HUES6 (cell line): ENCODE data around the gene G6PD.
"Not testable (repeated sequence)": the region's sequence is repeated elsewhere in the genome, so short reads cannot be mapped to it uniquely, and the experiment has no call there.

Experiments used
- H3K27ac ChIP-seq: 2 replicates; pipeline ENCODE4 v1.7.0; 2013; ENCODE audit warnings: low read depth, mild to moderate bottlenecking, low read length, inconsistent platforms
- H3K27me3 ChIP-seq: 2 replicates; pipeline ENCODE4 v1.6.1; 2013; ENCODE audit warnings: low read length; ENCODE audit not compliant: control insufficient read depth, insufficient read depth
- H3K36me3 ChIP-seq: 2 replicates; pipeline ENCODE4 v1.6.1; 2013; ENCODE audit warnings: low read length; ENCODE audit not compliant: control insufficient read depth, insufficient read depth
- H3K4me1 ChIP-seq: 2 replicates; pipeline ENCODE4 v1.6.1; 2013; ENCODE audit warnings: low read length; ENCODE audit not compliant: control insufficient read depth, insufficient read depth
- H3K4me3 ChIP-seq: 2 replicates; pipeline ENCODE4 v1.5.1; 2013; ENCODE audit warnings: low read depth, low read length
- H3K9ac ChIP-seq: one replicate; pipeline ENCODE4 v1.6.1; 2013; ENCODE audit warnings: mild to moderate bottlenecking, low read length
- H3K9me3 ChIP-seq: 2 replicates; pipeline ENCODE4 v1.6.1; 2013; ENCODE audit warnings: low read depth, low read length; ENCODE audit not compliant: control insufficient read depth, insufficient read depth

The G6PD gene

DNA sequence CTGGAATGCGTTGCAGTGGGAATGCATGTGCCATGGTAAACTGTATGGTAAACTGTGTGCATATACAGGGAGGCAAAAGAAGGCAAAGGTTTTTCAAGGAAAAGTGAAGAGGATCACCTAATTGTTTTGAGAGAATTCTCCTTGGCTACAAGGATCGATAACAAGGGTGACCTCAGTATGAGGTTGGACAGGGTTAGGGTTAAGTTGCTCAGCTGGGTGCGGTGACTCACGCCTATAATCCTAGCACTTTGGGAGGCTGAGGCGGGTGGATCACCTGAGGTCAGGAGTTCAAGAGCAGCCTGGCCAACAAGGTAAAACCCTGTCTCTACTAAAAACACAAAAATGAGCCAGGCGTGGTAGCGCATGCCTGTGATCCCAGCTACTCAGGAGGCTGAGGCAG, 45.2 kb downstream of the G6PD start:
- H3K27me3 ChIP-seq, H3K9ac ChIP-seq, H3K4me3 ChIP-seq, H3K27ac ChIP-seq, H3K4me1 ChIP-seq: not testable (repeated sequence)
- peaks cover 16% of the 10 kb centered on the region for H3K36me3 ChIP-seq
- peaks cover 17% of the 10 kb centered on the region; the same call in 1 of the 2 replicates for H3K9me3 ChIP-seq

DNA sequence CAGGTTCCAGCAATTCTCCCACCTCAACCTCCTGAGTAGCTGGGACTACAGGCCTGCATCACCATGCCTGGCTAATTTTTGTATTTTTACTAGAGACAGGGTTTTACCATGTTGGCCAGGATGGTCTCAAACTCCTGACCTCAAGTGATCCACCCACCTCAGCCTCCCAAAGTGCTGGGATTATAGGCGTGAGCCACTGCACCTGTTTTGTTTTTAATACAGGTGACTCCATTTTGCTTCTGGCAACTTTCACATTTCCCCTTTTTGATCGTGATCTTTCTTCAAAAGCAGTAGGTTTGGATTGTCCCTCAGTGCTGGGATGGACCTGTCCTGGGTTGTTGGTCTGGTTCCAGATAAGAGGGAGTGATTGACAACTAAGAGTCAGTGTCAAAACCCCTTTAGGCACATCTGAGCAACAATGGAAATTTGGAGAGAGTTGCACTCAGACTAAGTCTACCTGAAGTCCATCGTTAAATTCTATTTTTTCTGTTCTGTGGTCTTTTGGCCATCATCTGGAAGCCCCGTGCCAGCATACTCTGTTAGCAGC, 50.0 kb downstream of the G6PD start:
- not testable (repeated sequence) for H3K4me1 ChIP-seq, H3K27me3 ChIP-seq, H3K27ac ChIP-seq, H3K9ac ChIP-seq, H3K36me3 ChIP-seq, H3K4me3 ChIP-seq
- H3K9me3 ChIP-seq = peaks cover 14% of the 10 kb centered on the region; the same call in 1 of the 2 replicates

DNA sequence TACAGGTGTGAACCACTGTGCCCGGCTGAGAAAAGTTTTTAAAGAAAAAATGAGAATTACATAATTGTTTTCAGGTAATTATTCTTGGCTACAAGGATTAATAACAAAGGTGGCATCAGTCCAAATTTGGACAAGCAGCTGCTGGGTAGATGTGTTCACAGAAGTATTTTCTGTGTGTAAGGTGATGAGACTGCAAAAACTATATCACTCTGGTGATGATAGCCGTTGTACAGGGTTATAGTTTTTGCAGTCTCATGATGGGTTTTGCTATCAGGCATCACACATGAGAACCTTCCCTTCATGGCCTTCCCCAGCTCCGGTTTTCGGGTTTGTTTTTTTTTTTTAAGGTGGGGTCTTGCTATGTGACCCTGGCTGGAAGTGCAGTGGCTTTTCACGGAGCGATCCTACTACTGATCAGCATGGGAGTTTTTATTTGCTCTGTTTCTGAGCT, 51.1 kb downstream of the G6PD start:
- Histone ChIP-seq H3K4me3 (no peak overlapping the region), H3K4me1 (no peaks in the 10 kb centered on the region), H3K27me3 (no peaks in the 10 kb centered on the region), H3K9me3 (peaks cover 11% of the 10 kb centered on the region; the same call in 1 of the 2 replicates), H3K36me3 (no peaks in the 10 kb centered on the region), H3K9ac (no peak overlapping the region), H3K27ac (no peak overlapping the region)

DNA sequence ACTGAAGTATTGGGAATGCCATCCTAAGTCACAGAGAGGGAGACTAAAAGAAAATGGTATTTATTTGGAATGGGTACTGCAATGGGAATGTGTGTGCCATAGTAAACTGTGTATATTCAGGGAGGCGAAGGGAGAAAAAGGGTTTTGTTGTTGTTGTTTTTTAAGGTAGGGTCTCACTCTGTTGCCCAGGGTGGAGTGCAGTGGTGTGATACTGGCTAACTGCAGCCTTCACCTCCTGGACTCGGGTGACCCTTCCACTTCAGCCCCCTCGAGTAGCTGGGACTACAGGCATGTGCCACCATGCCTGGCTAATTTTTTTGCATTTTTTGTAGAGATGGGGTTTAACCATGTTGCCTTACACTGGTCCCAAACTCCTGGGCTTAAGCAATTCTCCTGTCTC, 51.9 kb downstream of the G6PD start:
- peaks cover 3% of the 10 kb centered on the region; the same call in 1 of the 2 replicates for H3K4me1 ChIP-seq
- H3K27ac ChIP-seq = no peak overlapping the region
- no peak overlapping the region for H3K9ac ChIP-seq
- H3K9me3 ChIP-seq = peaks cover 11% of the 10 kb centered on the region; the same call in 1 of the 2 replicates
- H3K36me3 ChIP-seq = no peaks in the 10 kb centered on the region
- H3K27me3 ChIP-seq = no peaks in the 10 kb centered on the region
- no peak overlapping the region for H3K4me3 ChIP-seq

DNA sequence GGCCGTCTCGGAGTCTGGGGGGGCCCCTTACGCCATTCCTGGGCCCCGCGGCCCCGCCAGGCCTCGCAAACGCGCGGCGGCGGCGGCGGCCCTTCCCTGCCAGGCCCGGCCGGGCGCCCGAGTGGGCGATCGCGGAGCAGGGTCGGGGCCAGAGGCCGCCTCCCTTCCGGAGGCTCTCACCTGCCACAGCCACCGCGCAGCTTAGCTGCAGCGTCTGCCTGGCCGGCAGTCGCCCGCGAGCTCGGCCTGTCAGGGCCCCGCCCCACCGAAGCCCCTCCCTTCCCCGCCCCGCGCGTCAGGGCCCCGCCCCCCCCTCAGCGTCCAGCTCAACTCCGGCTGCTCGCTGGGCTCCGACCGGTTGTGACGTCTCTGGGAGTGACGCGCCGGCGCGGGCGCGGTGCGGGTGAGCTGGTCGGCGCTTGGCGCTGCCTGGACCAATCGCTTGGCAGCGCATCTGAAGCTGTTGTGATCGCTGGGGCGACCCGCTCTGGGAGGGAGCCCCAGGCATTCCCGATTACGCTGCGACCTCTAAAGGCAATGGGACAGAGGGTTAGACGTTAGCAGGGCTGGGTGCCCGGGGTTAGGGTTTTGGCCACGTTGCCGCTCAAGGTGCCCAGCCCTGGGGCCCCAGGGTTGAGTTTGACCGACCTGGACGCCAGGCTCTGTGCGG, 56.1 kb downstream of the G6PD start, which contains the start of gene SLC10A3:
Gene SLC10A3 (minus strand): TSS at position 216 of the 670 bp plus-strand sequence. CDS start 1,689 bp downstream, outside the sequence.
- Histone ChIP-seq H3K27me3 (no peaks in the 10 kb centered on the region), H3K9ac (peak within 1 kb of the TSS; percentile 69), H3K4me3 (peak within 1 kb of the TSS; percentile 73), H3K36me3 (peaks cover 14% of the 10 kb centered on the region; the same call in 1 of the 2 replicates), H3K4me1 (peaks cover 13% of the 10 kb centered on the region; the same call in 1 of the 2 replicates), H3K9me3 (peaks cover 19% of the 10 kb centered on the region; the same call in 1 of the 2 replicates), H3K27ac (peak within 1 kb of the TSS; percentile 6; the same call in 1 of the 2 replicates)

DNA sequence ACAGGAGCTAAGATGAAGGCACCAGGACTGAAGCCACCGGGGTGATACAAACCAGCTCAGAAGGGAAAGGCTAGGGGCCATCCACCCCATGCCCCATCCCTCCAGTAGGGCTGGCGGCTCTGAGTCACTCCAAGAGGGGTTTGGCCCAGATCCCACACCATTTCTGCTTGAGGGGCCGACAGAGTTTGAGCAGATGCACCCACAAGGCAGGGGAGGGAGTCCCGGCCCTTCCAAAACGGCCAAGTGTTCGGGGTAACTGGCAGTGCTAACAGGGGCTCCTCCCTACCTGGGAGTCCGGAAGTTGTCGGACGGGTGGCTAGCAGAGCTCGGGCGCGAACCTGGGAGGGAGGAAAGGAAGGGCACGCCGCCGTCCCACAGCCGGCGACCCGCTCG, 56.6 kb downstream of the G6PD start:
- Histone ChIP-seq H3K27ac (peak overlapping the region; percentile 6; the same call in 1 of the 2 replicates), H3K36me3 (peaks cover 18% of the 10 kb centered on the region), H3K27me3 (no peaks in the 10 kb centered on the region), H3K9ac (peak overlapping the region; percentile 69), H3K4me3 (peak overlapping the region; percentile 73), H3K4me1 (peaks cover 14% of the 10 kb centered on the region; the same call in 1 of the 2 replicates), H3K9me3 (peaks cover 19% of the 10 kb centered on the region; the same call in 1 of the 2 replicates)

DNA sequence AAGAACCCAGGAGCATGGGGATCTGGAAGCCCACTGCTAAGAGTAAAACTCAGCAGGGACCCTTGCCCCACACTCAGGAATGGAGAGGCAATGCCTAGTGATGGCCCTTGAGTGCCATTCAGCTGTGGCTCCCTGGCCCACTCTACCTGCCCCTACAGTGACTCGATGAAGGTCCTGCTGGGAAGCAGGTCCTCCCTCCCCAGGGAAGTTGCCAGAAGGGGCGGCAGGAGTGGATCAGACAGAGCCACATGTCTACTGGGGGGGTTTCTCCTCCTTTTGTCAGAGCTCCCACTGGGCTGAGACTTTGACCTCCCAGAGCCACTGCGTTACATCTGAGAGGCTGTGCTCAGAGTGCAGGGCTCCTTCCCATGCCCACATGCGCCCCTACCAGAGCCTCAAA, 57.5 kb downstream of the G6PD start:
- Histone ChIP-seq H3K4me1 (peaks cover 14% of the 10 kb centered on the region; the same call in 1 of the 2 replicates), H3K36me3 (peaks cover 26% of the 10 kb centered on the region), H3K4me3 (peak overlapping the region; percentile 73), H3K9me3 (peaks cover 15% of the 10 kb centered on the region; the same call in 1 of the 2 replicates), H3K9ac (no peak overlapping the region), H3K27me3 (no peaks in the 10 kb centered on the region), H3K27ac (no peak overlapping the region)

DNA sequence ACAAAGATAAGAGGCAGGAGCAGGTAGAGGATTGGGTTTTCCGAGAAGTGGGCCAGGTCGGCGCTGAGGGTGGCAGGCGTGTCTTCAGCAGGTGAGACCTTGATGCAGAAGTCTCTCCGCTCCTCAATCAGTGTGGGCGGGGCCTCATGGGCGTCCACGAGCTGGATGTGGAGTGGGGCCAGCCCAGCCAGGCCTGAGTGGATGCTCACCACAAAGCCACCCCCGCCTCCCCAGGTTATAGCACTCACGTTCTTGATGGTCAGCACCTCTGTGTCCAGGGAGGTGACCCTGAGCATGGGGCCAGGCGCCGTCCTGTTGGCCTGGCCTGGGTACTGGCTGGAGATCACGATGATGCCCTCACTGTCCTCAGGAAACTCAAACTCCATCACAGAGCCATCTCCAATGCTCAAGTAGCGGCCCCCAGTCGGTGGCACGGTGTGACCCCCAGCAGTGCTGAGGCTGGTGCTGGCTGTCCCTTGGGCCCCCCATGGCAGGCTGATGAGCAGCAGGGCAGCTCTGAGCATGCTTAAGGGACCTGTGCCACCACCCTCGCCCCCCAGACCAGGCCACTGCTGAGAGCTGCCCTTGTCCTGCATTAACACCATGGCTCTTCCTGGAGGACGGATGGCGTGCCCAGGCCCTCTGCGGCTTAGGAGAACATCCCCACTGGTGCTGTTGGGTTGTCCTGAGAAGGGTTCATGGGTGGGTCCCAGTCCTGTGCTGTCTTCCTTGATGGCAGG, 58.1 kb downstream of the G6PD start:
- Histone ChIP-seq H3K4me1 (peaks cover 14% of the 10 kb centered on the region; the same call in 1 of the 2 replicates), H3K27ac (no peak overlapping the region), H3K36me3 (peaks cover 32% of the 10 kb centered on the region), H3K4me3 (no peak overlapping the region), H3K9ac (no peak overlapping the region), H3K27me3 (no peaks in the 10 kb centered on the region), H3K9me3 (peaks cover 19% of the 10 kb centered on the region; the same call in 1 of the 2 replicates)

DNA sequence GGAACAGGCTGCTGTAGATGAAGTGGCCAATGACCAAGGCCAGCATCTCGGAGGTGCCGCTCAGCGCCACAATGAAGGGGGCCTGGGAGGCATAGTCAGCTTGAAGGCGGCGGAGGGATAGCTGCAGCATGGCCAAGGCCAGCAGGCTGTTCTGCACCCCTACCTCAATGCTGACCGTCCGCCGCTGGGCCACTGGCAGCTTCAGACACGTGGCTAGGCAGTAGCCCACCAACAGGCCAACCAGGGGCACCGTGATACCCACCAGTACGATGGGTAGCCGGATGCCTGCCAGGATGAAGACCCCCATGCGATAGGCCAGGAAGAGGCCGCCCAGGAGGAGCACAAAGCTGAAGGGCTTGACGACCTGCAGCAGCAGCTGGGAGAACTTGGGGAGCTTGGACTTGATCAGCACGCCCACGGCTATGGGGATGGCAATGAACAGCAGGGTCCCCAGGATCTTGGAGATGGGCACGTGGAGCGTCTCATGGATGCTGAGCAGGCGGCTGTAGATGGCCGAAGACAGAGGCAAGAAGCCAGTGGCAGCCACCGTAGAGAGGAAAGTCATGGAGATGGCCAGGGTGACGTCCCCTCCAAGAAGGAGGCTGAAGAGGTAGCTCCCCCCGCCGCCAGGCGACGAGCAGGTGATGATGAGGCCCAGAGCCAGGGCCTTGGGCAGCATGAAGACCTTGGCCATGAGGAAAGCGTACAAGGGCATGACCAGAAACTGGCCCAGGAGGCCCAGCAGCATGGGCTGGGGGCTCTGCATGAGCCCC, 58.9 kb downstream of the G6PD start:
- Histone ChIP-seq H3K36me3 (peaks cover 32% of the 10 kb centered on the region), H3K4me1 (peaks cover 16% of the 10 kb centered on the region; the same call in 1 of the 2 replicates), H3K9me3 (peaks cover 23% of the 10 kb centered on the region; the same call in 1 of the 2 replicates), H3K9ac (no peak overlapping the region), H3K27me3 (no peaks in the 10 kb centered on the region), H3K27ac (no peak overlapping the region), H3K4me3 (no peak overlapping the region)
